Smooth muscle cell of the coronary artery (primary cell): ENCODE results near the gene ATXN7L3. TPM values are rescaled to one million over a fixed set of nuclear protein-coding genes. Genes with fewer than 3 reads are reported as not detected.

Source experiments
- total RNA-seq: library from RNA; depleted of rRNA; stranded (reverse); fragments of >200 nt; gene quantifications from 2 replicates; pipeline ENCODE4 v1.2.3, GENCODE V29; 2014; ENCODE audit warnings: low replicate concordance

ATXN7L3 gene
- total RNA-seq: 20.9 and 28.5 TPM in 2 replicates

GRCh38 chr17:44199553-44200477 is at the start of gene ATXN7L3:
TSS of gene ATXN7L3 (minus strand) at chr17:44199884. CDS start at chr17:44198070, 1,814 bp downstream.

GRCh38 chr17:44219616-44220212 is 20.0 kb upstream of the ATXN7L3 start, which contains the start of gene UBTF:
TSS of gene UBTF (minus strand) at chr17:44219675. CDS start at chr17:44218229, 1,446 bp downstream.

GRCh38 chr17:44186307-44187130 is 13.2 kb downstream of the ATXN7L3 start, which contains the start of gene TMUB2:
TSS of gene TMUB2 (plus strand) at chr17:44186972. CDS start at chr17:44187709, 737 bp downstream.

GRCh38 chr17:44170499-44171201 is 29.0 kb downstream of the ATXN7L3 start, which contains the start of gene ASB16:
TSS of gene ASB16 (plus strand) at chr17:44170704. CDS start at chr17:44170790, 86 bp downstream.

Other genes starting within 250 kb of the ATXN7L3 start
- gene PYY, start 245.9 kb downstream of the ATXN7L3 start, total RNA-seq: not detected in 2 replicates
- gene NAGS, start 195.3 kb downstream of the ATXN7L3 start, total RNA-seq: 0.59 and 0.98 TPM in 2 replicates
- 68.7 and 110 TPM in 2 replicates for gene TMEM101, start 184.9 kb downstream of the ATXN7L3 start, total RNA-seq
- gene LSM12, start 133.2 kb downstream of the ATXN7L3 start, total RNA-seq: 13.7 and 21.1 TPM in 2 replicates
- gene G6PC3, start 129.1 kb downstream of the ATXN7L3 start, total RNA-seq: 16.3 and 24.9 TPM in 2 replicates
- gene HDAC5, start 76.2 kb downstream of the ATXN7L3 start, total RNA-seq: 40.1 and 63.5 TPM in 2 replicates
- gene HROB, start 58.0 kb downstream of the ATXN7L3 start, total RNA-seq: 0.68 and 1.5 TPM in 2 replicates
- not detected in 2 replicates for gene ASB16, start 29.2 kb downstream of the ATXN7L3 start, total RNA-seq
- 22.4 and 30.9 TPM in 2 replicates for gene TMUB2, start 12.9 kb downstream of the ATXN7L3 start, total RNA-seq
- 39.5 and 45.2 TPM in 2 replicates for gene UBTF, start 19.8 kb upstream of the ATXN7L3 start, total RNA-seq
- not detected in 2 replicates for gene SLC4A1, start 68.3 kb upstream of the ATXN7L3 start, total RNA-seq
- gene RUNDC3A, start 108.7 kb upstream of the ATXN7L3 start, total RNA-seq: 0.08 and 1.1 TPM in 2 replicates
- gene SLC25A39, start 124.9 kb upstream of the ATXN7L3 start, total RNA-seq: 51.5 and 67.5 TPM in 2 replicates
- 202 and 430 TPM in 2 replicates for gene GRN, start 145.4 kb upstream of the ATXN7L3 start, total RNA-seq
- gene FAM171A2, start 164.0 kb upstream of the ATXN7L3 start, total RNA-seq: 2.5 and 4.0 TPM in 2 replicates
- 0.23 and 0.82 TPM in 2 replicates for gene ITGA2B, start 189.8 kb upstream of the ATXN7L3 start, total RNA-seq